T-helper 9 cell (primary cell): Measurements from ENCODE around the gene APBA1.

Experiments used
- DNase-seq: peaks from one replicate; pipeline ENCODE4 v3.0.0-alpha.2; 2020

APBA1 gene

GRCh38 chr9:69392826-69393225 lies 279.3 kb downstream of the APBA1 start:
- no peak for DNase-seq

GRCh38 chr9:69391946-69392345 lies 280.2 kb downstream of the APBA1 start:
- DNase-seq, result no peak

GRCh38 chr9:69391487-69391886 lies 280.7 kb downstream of the APBA1 start:
- DNase-seq, result no peak

- DNase-seq, result no peak
Measured at GRCh38 chr9:69389437-69389995, 282.7 kb downstream of the APBA1 start.

GRCh38 chr9:69388596-69388995 lies 283.6 kb downstream of the APBA1 start:
- DNase-seq, result no peak

GRCh38 chr9:69386651-69387050 lies 285.5 kb downstream of the APBA1 start:
- DNase-seq, result no peak

GRCh38 chr9:69385581-69386033 lies 286.6 kb downstream of the APBA1 start:
- no peak for DNase-seq

- no peak for DNase-seq
Measured at GRCh38 chr9:69382135-69382534, 290.0 kb downstream of the APBA1 start.

GRCh38 chr9:69380811-69381210 lies 291.4 kb downstream of the APBA1 start:
- no peak for DNase-seq

- DNase-seq, result no peak
Measured at GRCh38 chr9:69380301-69380700, 291.9 kb downstream of the APBA1 start.

GRCh38 chr9:69379270-69379982 lies 292.7 kb downstream of the APBA1 start:
- no peak for DNase-seq

- no peak for DNase-seq
Measured at GRCh38 chr9:69377981-69378380, 294.2 kb downstream of the APBA1 start.
